ENCODE data around the gene ELK3. TPM values are rescaled to one million over a fixed set of nuclear protein-coding genes. Genes with fewer than 3 reads are reported as not detected.

Gene ELK3
- polyA plus RNA-seq, 1 experiment = 20.9 TPM

DNA sequence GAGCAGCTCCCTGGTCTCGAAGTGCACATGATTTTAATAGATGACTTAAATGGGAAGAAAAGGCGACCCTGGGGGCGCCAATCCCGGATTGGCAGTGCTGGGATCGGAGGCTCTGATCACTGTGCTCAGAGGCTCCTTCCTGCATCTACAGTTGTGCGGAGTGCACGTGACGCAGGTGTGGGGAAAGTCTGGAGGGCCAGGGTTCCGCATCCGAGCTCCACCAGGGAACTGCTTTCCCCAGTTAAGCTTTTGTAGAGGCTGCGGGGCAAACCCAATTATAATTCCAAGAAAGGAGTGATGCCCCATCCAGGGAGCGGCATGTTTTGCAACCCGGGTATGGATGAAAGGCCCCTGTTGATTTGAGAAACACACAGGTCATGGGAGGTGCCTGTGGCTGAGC is 36.5 kb downstream of the ELK3 start:
- DNase-seq (ENCODE audit: low read depth) = no peak
- POLR2A ChIA-PET = no interaction called here
- TF ChIP-seq, protein P1, sequence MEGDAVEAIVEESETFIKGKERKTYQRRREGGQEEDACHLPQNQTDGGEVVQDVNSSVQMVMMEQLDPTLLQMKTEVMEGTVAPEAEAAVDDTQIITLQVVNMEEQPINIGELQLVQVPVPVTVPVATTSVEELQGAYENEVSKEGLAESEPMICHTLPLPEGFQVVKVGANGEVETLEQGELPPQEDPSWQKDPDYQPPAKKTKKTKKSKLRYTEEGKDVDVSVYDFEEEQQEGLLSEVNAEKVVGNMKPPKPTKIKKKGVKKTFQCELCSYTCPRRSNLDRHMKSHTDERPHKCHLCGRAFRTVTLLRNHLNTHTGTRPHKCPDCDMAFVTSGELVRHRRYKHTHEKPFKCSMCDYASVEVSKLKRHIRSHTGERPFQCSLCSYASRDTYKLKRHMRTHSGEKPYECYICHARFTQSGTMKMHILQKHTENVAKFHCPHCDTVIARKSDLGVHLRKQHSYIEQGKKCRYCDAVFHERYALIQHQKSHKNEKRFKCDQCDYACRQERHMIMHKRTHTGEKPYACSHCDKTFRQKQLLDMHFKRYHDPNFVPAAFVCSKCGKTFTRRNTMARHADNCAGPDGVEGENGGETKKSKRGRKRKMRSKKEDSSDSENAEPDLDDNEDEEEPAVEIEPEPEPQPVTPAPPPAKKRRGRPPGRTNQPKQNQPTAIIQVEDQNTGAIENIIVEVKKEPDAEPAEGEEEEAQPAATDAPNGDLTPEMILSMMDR (IDR thresholded peaks at IDR 0.05; ENCODE audit: insufficient read depth, low read depth, low read length) = no peak
- H3K36me3 ChIP-seq (ENCODE audit: control insufficient read depth, insufficient read depth, low read length) = peaks cover 1% of the 10 kb centered on the region
- H3K4me3 ChIP-seq (ENCODE audit: low read depth, low read length) = no peak overlapping the region
- no peaks in the 10 kb centered on the region for H3K27me3 ChIP-seq (ENCODE audit: control insufficient read depth, insufficient read depth, low read length)
- CTCF ChIA-PET = interaction anchor here (0.9 kb wide), 1 partner anchor 12 kb away, joined by 3 read pairs; no protein-coding TSS in a partner anchor

DNA sequence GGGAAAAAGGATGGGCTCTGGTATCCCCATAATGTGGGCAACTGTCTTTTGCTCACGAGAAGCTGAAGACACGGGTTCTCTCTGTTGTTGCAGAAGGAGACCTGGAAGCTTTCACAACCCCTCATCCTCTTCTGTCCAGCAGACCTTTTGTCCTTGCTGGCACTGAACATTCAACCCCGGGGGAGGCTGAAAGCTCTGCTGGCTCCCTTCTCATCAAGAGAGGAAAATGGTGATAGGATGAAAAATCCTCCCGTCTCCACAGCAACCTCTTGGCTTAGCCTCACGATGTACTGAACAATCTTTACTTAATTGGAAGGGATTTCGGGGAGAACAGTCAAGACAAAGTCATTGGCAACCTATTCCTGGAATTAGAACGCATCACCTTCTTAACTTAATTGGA is 39.0 kb downstream of the ELK3 start:
- no peak for DNase-seq (ENCODE audit: low read depth)
- ChIA-PET CTCF (interaction anchor here (0.8 to 2.2 kb wide), 4 partner anchors 13 to 168 kb away, joined by 3 to 5 read pairs (median 4); no protein-coding TSS in a partner anchor), POLR2A (no interaction called here)

DNA sequence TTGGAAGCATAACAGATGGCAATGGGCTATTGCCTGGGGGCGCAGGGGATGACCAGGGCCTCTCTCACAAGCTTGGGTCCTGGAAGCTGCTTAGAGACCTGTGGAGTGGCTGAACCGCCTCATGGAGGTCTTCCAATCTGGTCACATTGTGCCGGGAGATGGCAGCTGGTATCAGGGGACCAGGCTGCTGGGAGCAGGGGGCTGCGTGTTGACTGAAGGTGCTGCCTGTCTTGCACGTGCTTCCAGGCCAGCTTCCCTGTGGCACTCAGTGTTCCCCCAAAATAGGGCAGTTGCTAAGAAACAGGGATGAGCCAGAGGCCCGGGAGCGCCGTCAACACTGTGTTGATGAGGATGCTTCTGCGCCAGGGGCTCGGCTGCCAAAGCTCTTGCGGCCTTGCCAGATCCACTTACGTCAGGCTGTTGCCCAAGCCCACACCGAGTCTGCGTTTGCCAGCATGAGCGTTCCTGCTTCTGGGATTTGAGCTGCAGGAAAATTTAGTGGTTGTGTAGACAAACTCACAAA is 39.8 kb downstream of the ELK3 start:
- ChIA-PET POLR2A (no interaction called here), CTCF (interaction anchor here (0.6 to 2.2 kb wide), 7 partner anchors 14 to 283 kb away, joined by 3 to 5 read pairs (median 4); no protein-coding TSS in a partner anchor)
- no peaks in the 10 kb centered on the region for H3K27me3 ChIP-seq (ENCODE audit: control insufficient read depth, insufficient read depth, low read length)
- H3K36me3 ChIP-seq (ENCODE audit: control insufficient read depth, insufficient read depth, low read length) = no peaks in the 10 kb centered on the region
- peak; percentile 83 for DNase-seq (ENCODE audit: low read depth)
- H3K4me3 ChIP-seq (ENCODE audit: low read depth, low read length) = no peak overlapping the region
- TF ChIP-seq, protein P1 (IDR thresholded peaks at IDR 0.05; ENCODE audit: insufficient read depth, low read depth, low read length) = no peak

More for the DNA sequence above, 39.0 kb downstream of the ELK3 start:
- TF ChIP-seq, protein P1 (IDR thresholded peaks at IDR 0.05; ENCODE audit: insufficient read depth, low read depth, low read length) = no peak
- no peaks in the 10 kb centered on the region; the same call in 1 of the 2 replicates for H3K36me3 ChIP-seq (ENCODE audit: control insufficient read depth, insufficient read depth, low read length)
- H3K27me3 ChIP-seq (ENCODE audit: control insufficient read depth, insufficient read depth, low read length) = no peaks in the 10 kb centered on the region
- no peak overlapping the region for H3K4me3 ChIP-seq (ENCODE audit: low read depth, low read length)

DNA sequence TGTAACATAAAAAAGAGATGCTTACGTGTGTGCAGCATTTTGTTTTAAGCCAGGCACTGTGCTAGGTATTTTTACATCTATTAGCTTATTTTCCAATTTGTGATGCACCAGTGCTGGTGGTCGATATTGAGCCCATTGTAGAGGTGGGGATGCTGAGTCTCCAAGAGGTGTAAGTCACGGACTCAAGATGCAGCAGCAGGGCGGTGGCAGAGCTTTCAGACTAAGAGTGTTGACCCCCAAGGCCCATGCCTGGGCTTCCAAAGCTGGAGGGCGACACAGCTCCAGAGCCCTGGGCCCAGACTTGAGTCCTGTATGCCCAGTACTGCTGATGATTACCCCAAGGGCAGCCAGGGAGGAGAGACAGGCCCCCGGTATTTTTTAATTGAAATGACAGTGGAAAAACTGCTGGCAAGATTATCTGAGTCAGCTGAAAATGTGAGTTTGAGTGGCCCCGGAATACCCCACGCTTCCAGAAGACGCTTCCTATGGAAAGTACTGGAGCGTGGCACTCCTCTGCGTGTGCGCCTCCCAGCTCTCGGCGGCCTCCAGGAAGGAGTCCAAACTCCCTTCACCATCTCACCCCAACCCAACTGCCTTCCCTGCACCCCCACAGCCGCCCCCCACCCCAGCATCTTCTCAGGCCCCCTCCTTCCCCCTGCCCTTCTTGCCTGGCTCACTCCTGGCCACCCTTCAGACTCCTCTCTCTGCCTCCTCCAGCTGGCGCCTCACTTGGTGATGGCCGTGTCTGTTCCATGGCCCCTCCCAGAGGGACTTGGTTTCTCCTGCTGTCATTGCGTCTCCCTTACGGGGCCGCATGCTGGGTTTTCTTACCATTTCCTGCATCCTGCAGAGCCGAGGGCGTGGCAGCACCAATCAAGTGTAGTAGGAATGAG is 40.7 kb downstream of the ELK3 start:
- no peaks in the 10 kb centered on the region for H3K27me3 ChIP-seq (ENCODE audit: control insufficient read depth, insufficient read depth, low read length)
- TF ChIP-seq, protein P1 (IDR thresholded peaks at IDR 0.05; ENCODE audit: insufficient read depth, low read depth, low read length) = no peak
- H3K36me3 ChIP-seq (ENCODE audit: control insufficient read depth, insufficient read depth, low read length) = no peaks in the 10 kb centered on the region
- POLR2A ChIA-PET = no interaction called here
- H3K4me3 ChIP-seq (ENCODE audit: low read depth, low read length) = no peak overlapping the region
- no peak for DNase-seq (ENCODE audit: low read depth)
- CTCF ChIA-PET = interaction anchor here (0.6 to 2.2 kb wide), 5 partner anchors 15 to 282 kb away, joined by 3 to 5 read pairs (median 4); no protein-coding TSS in a partner anchor

DNA sequence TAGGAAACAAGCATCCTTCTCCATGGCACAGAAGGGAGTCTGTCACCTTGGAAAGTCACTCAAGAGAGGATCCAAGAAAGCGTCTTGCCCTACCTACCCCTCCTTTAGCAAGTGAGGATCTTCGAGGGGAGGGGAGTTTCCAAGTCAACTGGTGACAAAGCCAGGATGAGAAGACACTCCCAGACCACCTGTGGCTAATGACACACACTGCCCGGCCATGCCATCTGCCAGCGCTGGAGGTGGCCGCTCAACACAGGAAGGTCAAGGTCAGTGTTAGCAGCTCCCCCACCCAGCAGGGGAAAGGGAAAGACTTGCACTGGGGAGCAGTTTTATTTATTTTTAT is 41.3 kb downstream of the ELK3 start:
- TF ChIP-seq, protein P1 (IDR thresholded peaks at IDR 0.05; ENCODE audit: insufficient read depth, low read depth, low read length) = no peak
- no peaks in the 10 kb centered on the region for H3K27me3 ChIP-seq (ENCODE audit: control insufficient read depth, insufficient read depth, low read length)
- DNase-seq (ENCODE audit: low read depth) = no peak
- H3K4me3 ChIP-seq (ENCODE audit: low read depth, low read length) = no peak overlapping the region
- ChIA-PET CTCF (interaction anchor here (1.2 to 2.2 kb wide), 2 partner anchors 15 to 247 kb away, joined by 3 to 5 read pairs; no protein-coding TSS in a partner anchor), POLR2A (no interaction called here)
- no peaks in the 10 kb centered on the region for H3K36me3 ChIP-seq (ENCODE audit: control insufficient read depth, insufficient read depth, low read length)

All from BJ (cell line).